Mesenchymal stem cell (in vitro differentiated cells and primary cell): Measurements from ENCODE around the gene ISG20L2.

Experiments
- DNase-seq: peaks from one replicate; pipeline ENCODE4 v3.0.0-alpha.2; 2013
- H2AFZ ChIP-seq: one replicate; pipeline ENCODE4 v1.6.1; 2013; ENCODE audit warnings: low read depth, mild to moderate bottlenecking, control low read depth, inconsistent platforms, low read length, moderate library complexity
- H2AK5ac ChIP-seq: 2 replicates; pipeline ENCODE4 v1.6.1; 2013; ENCODE audit warnings: low read length, moderate library complexity, mild to moderate bottlenecking, inconsistent platforms; ENCODE audit not compliant: severe bottlenecking
- H2BK120ac ChIP-seq: one replicate; pipeline ENCODE4 v1.6.1; 2013; ENCODE audit warnings: low read depth, mild to moderate bottlenecking, inconsistent platforms, low read length, moderate library complexity
- H2BK12ac ChIP-seq, 2 experiments: one replicate each; pipeline ENCODE4 v1.6.1; 2013; ENCODE audit warnings: inconsistent platforms in 2 of 2, low read length in 2 of 2, mild to moderate bottlenecking in 2 of 2, moderate library complexity in 2 of 2, control low read depth in 1 of 2
- H2BK15ac ChIP-seq: one replicate; pipeline ENCODE4 v1.6.1; 2013; ENCODE audit warnings: mild to moderate bottlenecking, low read depth, inconsistent platforms; ENCODE audit not compliant: poor library complexity, severe bottlenecking
- H2BK5ac ChIP-seq: 2 replicates; pipeline ENCODE4 v1.6.1; 2013; ENCODE audit warnings: low read depth, mild to moderate bottlenecking, low read length, control low read depth, inconsistent platforms; ENCODE audit not compliant: poor library complexity, severe bottlenecking
- H3K14ac ChIP-seq, 2 experiments: one replicate each; pipeline ENCODE4 v1.6.1; 2013; ENCODE audit warnings: inconsistent platforms in 2 of 2, low read length in 2 of 2, control low read depth in 1 of 2, mild to moderate bottlenecking in 1 of 2, moderate library complexity in 1 of 2
- H3K18ac ChIP-seq, 2 experiments: one replicate each; pipeline ENCODE4 v1.6.1; 2013; ENCODE audit warnings: inconsistent platforms in 2 of 2, low read length in 2 of 2, control low read depth in 1 of 2, low read depth in 1 of 2, mild to moderate bottlenecking in 1 of 2
- H3K23ac ChIP-seq, 2 experiments: one replicate each; pipeline ENCODE4 v1.6.1; 2013; ENCODE audit warnings: inconsistent platforms in 2 of 2, low read length in 2 of 2, mild to moderate bottlenecking in 2 of 2, moderate library complexity in 2 of 2, control low read depth in 1 of 2
- H3K27ac ChIP-seq: 2 replicates; pipeline ENCODE4 v1.5.1; 2013; ENCODE audit warnings: mild to moderate bottlenecking, moderate library complexity, low read length, control low read depth, inconsistent platforms; ENCODE audit not compliant: poor library complexity, severe bottlenecking
- H3K27me3 ChIP-seq, 2 experiments: 2 replicates each; pipeline versions ENCODE4 v1.6.1 to v1.7.0; 2013; ENCODE audit warnings: low read length in 2 of 2, mild to moderate bottlenecking in 2 of 2, moderate library complexity in 2 of 2, control low read depth in 1 of 2, inconsistent platforms in 1 of 2; ENCODE audit not compliant: control insufficient read depth in 1 of 2, insufficient read depth in 1 of 2
- H3K36me3 ChIP-seq, 2 experiments: 2 replicates each; pipeline versions ENCODE4 v1.6.1 to v1.7.0; 2013; ENCODE audit warnings: low read length in 2 of 2, control low read depth in 1 of 2, inconsistent platforms in 1 of 2, low read depth in 1 of 2, mild to moderate bottlenecking in 1 of 2; ENCODE audit not compliant: insufficient read depth in 2 of 2, control insufficient read depth in 1 of 2
- H3K4ac ChIP-seq, 2 experiments: one replicate each; pipeline ENCODE4 v1.6.1; 2013; ENCODE audit warnings: inconsistent platforms in 2 of 2, low read length in 2 of 2, mild to moderate bottlenecking in 2 of 2, moderate library complexity in 2 of 2, control low read depth in 1 of 2, low read depth in 1 of 2
- H3K4me1 ChIP-seq: 2 replicates; pipeline ENCODE4 v1.6.1; 2013; ENCODE audit warnings: low read depth, low read length, control low read depth; ENCODE audit not compliant: control insufficient read depth, insufficient read depth
- H3K4me2 ChIP-seq: 2 replicates; pipeline ENCODE4 v1.6.1; 2013; ENCODE audit warnings: low read length, mild to moderate bottlenecking, inconsistent platforms; ENCODE audit not compliant: poor library complexity, severe bottlenecking
- H3K4me3 ChIP-seq, 2 experiments: 2 replicates each; pipeline versions ENCODE4 v1.5.1 to v1.7.0; 2013; ENCODE audit warnings: low read length in 2 of 2, mild to moderate bottlenecking in 2 of 2, control low read depth in 1 of 2, low read depth in 1 of 2; ENCODE audit not compliant: insufficient read depth in 1 of 2
- H3K79me1 ChIP-seq: replicated peaks from 2 replicates; pipeline ENCODE4 v1.6.1; 2013; ENCODE audit warnings: mild to moderate bottlenecking, control low read depth, low read length, inconsistent platforms; ENCODE audit not compliant: poor library complexity, severe bottlenecking
- H3K9ac ChIP-seq: 2 replicates; pipeline ENCODE4 v1.7.0; 2013; ENCODE audit warnings: mild to moderate bottlenecking, low read length, moderate library complexity
- H3K9me3 ChIP-seq: 2 replicates; pipeline ENCODE4 v1.7.0; 2013; ENCODE audit warnings: mild to moderate bottlenecking, low read length; ENCODE audit not compliant: control insufficient read depth
- H4K8ac ChIP-seq: one replicate; pipeline ENCODE4 v1.6.1; 2013; ENCODE audit warnings: inconsistent platforms, mild to moderate bottlenecking, low read length, moderate library complexity
- H4K91ac ChIP-seq: one replicate; pipeline ENCODE4 v1.6.1; 2013; ENCODE audit warnings: mild to moderate bottlenecking, low read length, inconsistent platforms
- WGBS: methylation state at CpG from one replicate; pipeline ENCODE4 v1.1.7; 2013; ENCODE audit warnings: mixed read lengths; 5-methylcytosine and 5-hydroxymethylcytosine counted together

The ISG20L2 gene

DNA sequence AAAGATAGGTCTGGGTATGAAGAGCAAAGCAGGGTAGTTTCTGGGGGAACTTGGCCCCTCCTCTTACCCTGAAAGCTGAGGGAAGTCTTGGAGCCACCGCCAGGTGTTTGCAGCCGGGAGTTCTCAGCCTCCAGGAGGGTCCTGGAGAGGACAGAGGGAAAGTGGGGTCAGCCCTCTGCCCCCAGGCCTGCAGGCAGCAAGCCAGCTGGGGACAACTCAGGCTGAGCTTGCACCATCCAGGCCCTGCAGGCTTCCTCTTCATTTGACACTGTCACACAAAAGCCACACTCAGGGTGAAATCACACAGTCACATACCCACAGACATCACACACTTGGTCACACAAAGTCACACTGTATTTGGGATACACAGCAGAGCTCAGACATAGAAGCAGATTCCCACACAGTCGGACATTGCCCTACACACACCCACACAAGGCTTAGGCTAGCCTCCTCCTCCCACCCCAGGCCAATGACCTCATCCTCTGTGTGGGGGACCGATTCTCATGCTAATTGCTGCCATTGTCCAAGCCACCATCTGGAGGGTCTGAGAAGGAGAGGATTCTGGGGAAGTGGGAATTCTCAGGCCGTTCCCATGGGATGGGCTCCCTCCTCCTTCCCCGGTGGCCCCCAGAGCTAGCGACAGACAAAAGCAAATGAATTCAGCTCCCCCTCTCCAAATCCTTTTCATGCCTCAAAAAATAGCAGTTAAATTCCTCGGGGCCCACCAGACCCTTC, 55.0 kb downstream of the ISG20L2 start:
- Histone ChIP-seq H3K9ac (no peak overlapping the region), H4K91ac (no peak overlapping the region), H2BK120ac (no peak overlapping the region), H4K8ac (no peak overlapping the region), H2AFZ (no peak overlapping the region), H3K18ac (peak overlapping the region in 1 of 2 experiments; percentile 51), H3K4me1 (peaks cover 51% of the 10 kb centered on the region), H3K4me3 (no peak overlapping the region), H3K4ac (peak overlapping the region in 1 of 2 experiments; percentile 29), H3K36me3 (peaks cover 32 to 49% of the 10 kb centered on the region in 2 experiments), H3K23ac (no peak overlapping the region), H3K4me2 (no peak overlapping the region), H3K27me3 (peaks cover 0 to 1% of the 10 kb centered on the region in 2 experiments), H3K9me3 (no peaks in the 10 kb centered on the region), H2BK15ac (peak overlapping the region; percentile 82), H2AK5ac (no peak overlapping the region), H3K27ac (no peak overlapping the region), H2BK12ac (peak overlapping the region in 1 of 2 experiments; percentile 23), H3K79me1 (peaks cover 13% of the 10 kb centered on the region), H2BK5ac (no peak overlapping the region), H3K14ac (peak overlapping the region in 1 of 2 experiments; percentile 86)
- WGBS: 47% methylated on average over 8 of the region's 8 CpGs
- peak; percentile 63 for DNase-seq
